Renal cortical epithelial cell (primary cell): ENCODE data around the gene ZRSR2. TPM values are rescaled to one million over a fixed set of nuclear protein-coding genes. Genes with fewer than 3 reads are reported as not detected.

Source experiments
- DNase-seq: peaks from one replicate; pipeline ENCODE4 v3.0.0-alpha.2; 2011; ENCODE audit warnings: low read depth
- total RNA-seq: library from RNA; depleted of rRNA; stranded (reverse); fragments of >200 nt; gene quantifications from 2 replicates; pipeline ENCODE4 v1.2.3, GENCODE V29; 2014

ZRSR2 gene
- total RNA-seq, 1 donor from 2014 or later: 7.5 TPM

GRCh38 chrX:15853586-15854079, 63.3 kb downstream of the ZRSR2 start:
- no peak for DNase-seq

GRCh38 chrX:15854080-15854655, 63.9 kb downstream of the ZRSR2 start:
- no peak for DNase-seq

- peak; percentile 80 for DNase-seq
These were observed 64.7 kb downstream of the ZRSR2 start, which contains the start of gene AP1S2 for GRCh38 chrX:15854712-15855567. AP1S2 (minus strand) TSS chrX:15854813; CDS start chrX:15852524, 2,289 bp downstream.

- no peak for DNase-seq
These were observed 65.4 kb downstream of the ZRSR2 start for GRCh38 chrX:15855568-15856221.

- no peak for DNase-seq
These were observed 65.9 kb downstream of the ZRSR2 start for GRCh38 chrX:15856222-15856587.

GRCh38 chrX:15856636-15857035, 66.4 kb downstream of the ZRSR2 start:
- DNase-seq: no peak

- DNase-seq: no peak
These were observed 67.8 kb downstream of the ZRSR2 start for GRCh38 chrX:15858051-15858450.

- no peak for DNase-seq
These were observed 70.6 kb downstream of the ZRSR2 start for GRCh38 chrX:15860921-15861320.

- no peak for DNase-seq
These were observed 73.7 kb downstream of the ZRSR2 start for GRCh38 chrX:15864023-15864422.

GRCh38 chrX:15864629-15865028, 74.3 kb downstream of the ZRSR2 start:
- peak; percentile 67 for DNase-seq

GRCh38 chrX:15866147-15866546, 75.9 kb downstream of the ZRSR2 start:
- DNase-seq: no peak

- no peak for DNase-seq
These were observed 79.4 kb downstream of the ZRSR2 start for GRCh38 chrX:15869695-15870094.

- no peak for DNase-seq
These were observed 80.0 kb downstream of the ZRSR2 start for GRCh38 chrX:15870310-15870709.

Other genes starting within 250 kb of the ZRSR2 start
- 0.35 and 3.0 TPM in 2 replicates for gene ACE2, start 189.5 kb upstream of the ZRSR2 start, total RNA-seq
- gene CLTRN, start 125.7 kb upstream of the ZRSR2 start, total RNA-seq: 2.8 and 3.0 TPM in 2 replicates
- 2.1 and 5.4 TPM in 2 replicates for gene CA5B, start 52.2 kb upstream of the ZRSR2 start, total RNA-seq
- gene AP1S2, start 64.3 kb downstream of the ZRSR2 start, total RNA-seq: 65.3 and 78.3 TPM in 2 replicates